ENCODE data around the gene KLK2.

KLK2 gene

GRCh38 chr19:50897191-50897607 is 24.0 kb downstream of the KLK2 start:
- H3K4me2 ChIP-seq (ENCODE audit: low read depth, low read length, poor library complexity, severe bottlenecking): no peak overlapping the region
- no peak for TF ChIP-seq EZH2phosphoT487 (IDR thresholded peaks at IDR 0.05; ENCODE audit: borderline replicate concordance)
- no peak for TF ChIP-seq CTCF (conservative IDR thresholded peaks at IDR 0.05; ENCODE audit: low read length)

GRCh38 chr19:50897612-50898011 is 24.4 kb downstream of the KLK2 start:
- H3K9ac ChIP-seq (ENCODE audit: low read depth, low read length, poor library complexity, severe bottlenecking): no peak overlapping the region

More at GRCh38 chr19:50897191-50897607, 24.0 kb downstream of the KLK2 start:
- Histone ChIP-seq H4K20me1 (ENCODE audit: insufficient read depth, low read length, poor library complexity, severe bottlenecking) (no peaks in the 10 kb centered on the region), H3K79me2 (ENCODE audit: insufficient read depth, low read length) (no peaks in the 10 kb centered on the region), H3K36me3 (ENCODE audit: insufficient read depth, low read length) (no peaks in the 10 kb centered on the region), H3K9me2 (replicated peaks; ENCODE audit: low read depth, low read length) (no peaks in the 10 kb centered on the region), H2AFZ (ENCODE audit: low read length) (no peak overlapping the region), H3K27me3 (ENCODE audit: insufficient read depth, low read length, poor library complexity, severe bottlenecking) (no peaks in the 10 kb centered on the region), H3F3A (ENCODE audit: low read depth) (no peaks in the 10 kb centered on the region), H3K9ac (ENCODE audit: low read depth, low read length, poor library complexity, severe bottlenecking) (no peak overlapping the region), H3K4me1 (ENCODE audit: insufficient read depth, low read length, poor library complexity, severe bottlenecking) (no peaks in the 10 kb centered on the region), H3K4me3 (ENCODE audit: low read length, poor library complexity, severe bottlenecking) (no peak overlapping the region), H3K9me3 (ENCODE audit: insufficient read depth, low read depth, low read length) (no peaks in the 10 kb centered on the region)

GRCh38 chr19:50898018-50898417 is 24.8 kb downstream of the KLK2 start:
- Histone ChIP-seq H3K36me3 (ENCODE audit: insufficient read depth, low read length) (no peaks in the 10 kb centered on the region), H3F3A (ENCODE audit: low read depth) (no peaks in the 10 kb centered on the region), H3K79me2 (ENCODE audit: insufficient read depth, low read length) (no peaks in the 10 kb centered on the region)

More at GRCh38 chr19:50897612-50898011, 24.4 kb downstream of the KLK2 start:
- Histone ChIP-seq H3K9me3 (ENCODE audit: insufficient read depth, low read depth, low read length) (no peaks in the 10 kb centered on the region), H3K4me1 (ENCODE audit: insufficient read depth, low read length, poor library complexity, severe bottlenecking) (no peaks in the 10 kb centered on the region), H3F3A (ENCODE audit: low read depth) (no peaks in the 10 kb centered on the region), H3K4me2 (ENCODE audit: low read depth, low read length, poor library complexity, severe bottlenecking) (no peak overlapping the region), H4K20me1 (ENCODE audit: insufficient read depth, low read length, poor library complexity, severe bottlenecking) (no peaks in the 10 kb centered on the region), H3K4me3 (ENCODE audit: low read length, poor library complexity, severe bottlenecking) (no peak overlapping the region), H3K9me2 (replicated peaks; ENCODE audit: low read depth, low read length) (no peaks in the 10 kb centered on the region), H3K36me3 (ENCODE audit: insufficient read depth, low read length) (no peaks in the 10 kb centered on the region), H3K27me3 (ENCODE audit: insufficient read depth, low read length, poor library complexity, severe bottlenecking) (no peaks in the 10 kb centered on the region), H3K79me2 (ENCODE audit: insufficient read depth, low read length) (no peaks in the 10 kb centered on the region), H2AFZ (ENCODE audit: low read length) (no peak overlapping the region)
- TF ChIP-seq CTCF (conservative IDR thresholded peaks at IDR 0.05; ENCODE audit: low read length) (no peak), EZH2phosphoT487 (IDR thresholded peaks at IDR 0.05; ENCODE audit: borderline replicate concordance) (no peak)

More at GRCh38 chr19:50898018-50898417, 24.8 kb downstream of the KLK2 start:
- Histone ChIP-seq H3K9me2 (replicated peaks; ENCODE audit: low read depth, low read length) (no peaks in the 10 kb centered on the region), H3K9ac (ENCODE audit: low read depth, low read length, poor library complexity, severe bottlenecking) (no peak overlapping the region), H3K4me2 (ENCODE audit: low read depth, low read length, poor library complexity, severe bottlenecking) (no peak overlapping the region), H3K27me3 (ENCODE audit: insufficient read depth, low read length, poor library complexity, severe bottlenecking) (no peaks in the 10 kb centered on the region), H3K4me3 (ENCODE audit: low read length, poor library complexity, severe bottlenecking) (no peak overlapping the region), H4K20me1 (ENCODE audit: insufficient read depth, low read length, poor library complexity, severe bottlenecking) (no peaks in the 10 kb centered on the region), H2AFZ (ENCODE audit: low read length) (no peak overlapping the region), H3K4me1 (ENCODE audit: insufficient read depth, low read length, poor library complexity, severe bottlenecking) (no peaks in the 10 kb centered on the region), H3K9me3 (ENCODE audit: insufficient read depth, low read depth, low read length) (no peaks in the 10 kb centered on the region)
- TF ChIP-seq EZH2phosphoT487 (IDR thresholded peaks at IDR 0.05; ENCODE audit: borderline replicate concordance) (no peak), CTCF (conservative IDR thresholded peaks at IDR 0.05; ENCODE audit: low read length) (no peak)

All from Loucy (cell line).